T1000 (cell line): ENCODE results near the gene C1orf21.

Experiments used
- DNase-seq: peaks from one replicate; lab custom pipeline; 2025; ENCODE audit warnings: mixed read lengths; lab: John Stamatoyannopoulos, UW

The C1orf21 gene

GRCh38 chr1:184485751-184486723 is 99.2 kb downstream of the C1orf21 start:
- no peak for DNase-seq

GRCh38 chr1:184486761-184487445 is 100.1 kb downstream of the C1orf21 start:
- DNase-seq: no peak

DNA sequence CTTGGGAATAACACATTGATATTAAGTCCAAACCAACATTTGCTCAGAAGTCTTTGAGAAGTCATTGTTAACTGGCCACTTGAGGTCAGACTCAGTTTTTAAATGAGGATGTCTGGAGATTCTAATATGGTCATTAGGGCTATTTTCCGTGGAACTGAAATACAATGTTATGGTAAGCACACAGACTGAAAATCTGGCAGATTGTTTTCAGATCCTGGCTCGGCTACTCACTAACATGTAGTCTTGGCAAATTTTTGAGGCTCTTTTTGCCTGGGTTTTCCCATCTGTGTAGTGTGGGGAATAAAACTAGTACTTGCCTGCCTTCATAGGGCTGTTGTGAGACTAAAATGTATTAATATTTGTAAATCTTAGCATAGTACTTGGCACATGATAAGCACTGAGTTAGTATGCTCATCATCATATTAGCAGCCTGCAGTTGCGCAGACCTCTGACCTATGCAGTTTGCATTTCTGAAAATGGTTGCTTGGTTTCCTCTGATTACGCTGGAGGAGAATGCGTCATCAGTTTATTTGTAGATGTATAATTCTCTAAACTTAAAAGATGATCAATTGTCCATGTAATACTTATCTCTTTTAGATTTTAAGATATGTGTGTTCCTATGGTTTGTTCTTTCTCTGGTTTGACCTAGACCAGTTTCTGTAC is 100.8 kb downstream of the C1orf21 start:
- no peak for DNase-seq

GRCh38 chr1:184489908-184490307 is 103.1 kb downstream of the C1orf21 start:
- DNase-seq: no peak

DNA sequence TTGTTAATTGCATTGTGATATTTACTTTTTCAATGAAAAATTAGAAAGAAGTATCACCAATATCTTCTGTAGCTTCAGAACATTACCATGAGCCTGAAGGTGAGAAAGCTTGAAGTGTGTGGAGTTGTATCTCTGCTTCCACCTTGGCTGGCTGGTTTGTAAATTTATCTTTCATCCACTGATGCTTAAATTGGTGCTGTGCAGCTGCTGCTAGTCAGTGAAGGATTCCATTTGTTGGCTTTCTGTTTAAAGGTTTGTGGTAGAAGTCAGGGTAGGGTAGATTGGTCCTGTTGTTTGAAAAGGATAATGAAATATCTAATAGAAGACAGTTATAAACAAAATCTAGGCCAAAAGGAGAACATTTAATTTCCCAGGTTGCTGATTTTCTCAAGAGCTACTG is 105.7 kb downstream of the C1orf21 start:
- no peak for DNase-seq

DNA sequence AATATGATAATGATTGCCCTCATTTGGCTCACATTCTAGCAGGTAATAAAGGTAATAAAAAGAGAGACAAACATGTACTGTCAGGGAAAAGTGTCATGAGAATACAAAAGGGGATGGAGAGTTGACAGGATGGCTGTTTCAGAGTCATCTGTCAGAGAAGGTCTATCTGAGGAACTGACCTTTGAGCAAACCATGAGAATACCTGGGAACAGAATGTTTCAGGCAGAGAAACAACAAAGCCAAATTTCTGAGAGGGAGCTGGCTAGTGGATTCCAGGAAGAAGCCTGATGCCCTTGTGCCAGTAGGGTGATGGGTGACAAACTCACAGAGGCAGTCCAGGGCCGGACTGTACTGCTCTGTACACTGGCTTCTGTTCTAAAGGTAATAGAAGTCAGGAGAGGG is 107.2 kb downstream of the C1orf21 start:
- DNase-seq: no peak

DNA sequence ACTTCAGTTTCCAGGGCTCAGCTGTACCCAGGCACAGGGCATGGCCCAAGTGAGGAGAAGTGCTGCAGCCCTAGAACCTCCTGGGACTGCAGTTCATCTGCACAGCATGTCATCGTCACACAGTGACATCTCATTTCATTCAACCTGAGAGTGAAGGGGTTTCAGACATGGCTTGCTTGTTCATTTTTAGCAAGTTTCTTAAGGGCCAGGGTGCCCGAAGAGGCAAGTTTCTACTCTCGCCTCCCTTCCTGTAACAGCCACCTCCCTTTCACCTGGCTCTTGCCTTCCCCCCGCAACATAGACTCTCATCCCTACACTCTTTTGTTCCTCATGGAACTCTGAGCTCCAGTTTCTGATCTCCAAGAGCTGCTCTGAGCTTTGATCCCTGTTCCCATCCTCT is 108.1 kb downstream of the C1orf21 start:
- DNase-seq: no peak

DNA sequence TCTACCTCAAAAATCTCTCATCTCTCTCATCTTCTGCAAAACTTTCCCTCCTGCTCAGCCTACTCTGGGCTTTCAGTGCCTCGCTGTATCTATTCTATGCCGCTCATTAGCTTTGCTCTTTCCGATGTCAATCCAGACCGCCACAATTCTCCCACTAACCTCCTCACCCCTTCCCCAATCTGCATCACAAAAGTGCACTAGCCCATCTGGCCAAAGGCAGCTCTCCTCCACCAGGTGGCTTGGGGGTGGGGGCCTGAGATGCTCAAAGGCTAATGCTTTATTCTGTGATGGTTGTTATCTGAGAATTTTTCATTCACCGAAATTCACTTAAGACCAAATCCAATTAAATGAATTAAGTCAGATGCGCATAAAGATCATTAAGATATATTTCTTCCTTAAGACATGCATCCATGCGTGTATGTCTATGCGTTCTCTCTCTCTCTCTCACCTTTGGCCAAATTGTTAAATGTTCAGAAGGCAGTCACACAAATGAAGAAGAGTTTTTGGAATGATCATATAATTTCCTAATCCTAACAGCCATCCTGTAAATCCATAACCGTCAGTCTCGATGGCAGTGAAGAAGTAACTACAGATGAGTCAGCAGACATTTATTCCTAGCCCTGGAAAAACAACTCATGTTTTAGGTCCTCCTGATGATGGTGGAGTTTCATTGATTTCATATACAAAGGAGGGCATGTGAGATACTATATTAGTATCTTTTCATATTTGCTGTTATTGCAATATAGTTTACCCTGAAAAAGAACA is 111.3 kb downstream of the C1orf21 start:
- DNase-seq: no peak

DNA sequence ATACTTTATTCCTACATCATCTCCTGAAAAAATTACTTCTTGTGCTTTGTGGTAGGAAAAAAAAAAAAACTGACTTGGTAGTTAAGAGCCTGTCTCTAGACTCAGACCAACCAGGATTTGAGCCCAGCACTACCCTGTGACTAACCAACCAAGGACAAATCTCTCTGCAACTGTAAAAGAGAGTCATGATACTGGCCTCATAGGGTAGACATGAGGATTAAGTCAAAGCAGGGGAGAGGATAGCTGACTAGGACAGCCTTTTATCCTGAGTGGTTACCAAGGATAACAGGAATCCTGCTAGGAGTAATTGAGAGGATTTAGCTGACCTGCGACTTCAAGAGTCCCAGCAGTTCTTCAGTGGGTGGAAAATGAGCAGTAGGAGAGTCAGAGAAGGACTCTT is 112.8 kb downstream of the C1orf21 start:
- no peak for DNase-seq

GRCh38 chr1:184502161-184502560 is 115.3 kb downstream of the C1orf21 start:
- no peak for DNase-seq

DNA sequence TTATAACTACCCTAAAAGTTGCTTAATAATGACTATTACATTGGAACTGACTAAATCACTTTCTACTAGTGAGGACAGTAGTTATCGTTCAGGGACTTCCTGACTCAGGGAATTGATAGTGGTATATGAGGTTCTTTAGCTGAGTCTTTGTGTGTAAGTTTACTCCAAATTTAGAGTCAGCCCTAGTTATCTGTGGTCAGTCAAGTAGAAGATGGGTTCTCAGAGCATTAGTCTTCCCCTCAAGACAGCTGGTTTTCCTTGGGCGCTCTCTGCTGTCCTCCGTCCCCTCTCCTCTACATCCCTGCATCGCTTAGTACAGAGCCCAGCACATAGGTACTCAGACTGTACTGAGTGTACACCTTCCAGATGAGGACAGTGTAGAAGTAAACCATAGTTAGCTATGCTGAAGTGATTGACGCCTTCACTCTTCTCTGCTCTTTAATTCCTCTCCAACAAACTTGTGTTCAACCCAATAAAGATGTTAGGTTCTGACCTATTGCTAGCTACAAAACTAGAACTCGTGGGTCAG is 116.5 kb downstream of the C1orf21 start:
- DNase-seq: no peak

- no peak for DNase-seq
These were observed 117.5 kb downstream of the C1orf21 start for GRCh38 chr1:184504040-184504954.

DNA sequence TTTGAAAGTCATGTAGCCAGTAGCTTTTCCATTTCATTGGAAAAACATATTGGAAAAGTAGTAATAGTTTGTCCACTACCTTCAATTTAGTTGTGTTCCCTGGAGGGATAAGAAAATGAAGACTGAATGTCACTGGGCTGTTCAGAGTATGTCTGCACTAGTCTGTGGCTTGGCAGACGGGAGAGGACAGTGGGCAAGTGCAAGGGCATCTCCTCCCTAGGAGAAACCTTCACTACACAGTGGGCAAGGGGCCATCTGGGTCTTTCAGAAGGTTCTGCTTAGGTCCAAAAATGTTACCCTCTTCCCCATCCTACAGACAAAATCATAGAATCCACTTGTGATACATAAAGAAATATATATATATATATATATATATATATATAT is 118.1 kb downstream of the C1orf21 start:
- no peak for DNase-seq

DNA sequence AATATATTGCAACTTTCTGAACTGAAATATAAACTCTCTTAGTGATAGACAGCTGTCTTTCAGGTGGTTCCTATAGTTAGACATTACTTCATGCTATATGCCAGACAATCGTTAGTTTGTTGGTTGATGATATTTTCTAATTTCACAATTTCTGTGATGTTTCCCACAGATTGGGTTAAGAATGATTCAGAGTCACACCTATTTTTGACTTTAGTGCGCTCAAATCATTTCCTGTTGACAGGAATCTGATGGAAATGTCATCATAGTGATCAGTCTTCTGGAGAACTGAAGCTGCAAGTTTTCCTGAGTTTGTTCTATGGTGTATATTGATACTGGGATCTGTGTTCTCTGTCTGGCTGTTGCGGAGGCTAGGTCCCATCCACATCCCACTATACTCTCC is 119.7 kb downstream of the C1orf21 start:
- no peak for DNase-seq

GRCh38 chr1:184507165-184507564 is 120.3 kb downstream of the C1orf21 start:
- DNase-seq: no peak

- no peak for DNase-seq
These were observed 120.9 kb downstream of the C1orf21 start for GRCh38 chr1:184507604-184508280.

GRCh38 chr1:184509105-184509504 is 122.3 kb downstream of the C1orf21 start:
- DNase-seq: no peak

GRCh38 chr1:184510110-184510509 is 123.3 kb downstream of the C1orf21 start:
- no peak for DNase-seq

GRCh38 chr1:184512724-184513123 is 125.9 kb downstream of the C1orf21 start:
- no peak for DNase-seq

DNA sequence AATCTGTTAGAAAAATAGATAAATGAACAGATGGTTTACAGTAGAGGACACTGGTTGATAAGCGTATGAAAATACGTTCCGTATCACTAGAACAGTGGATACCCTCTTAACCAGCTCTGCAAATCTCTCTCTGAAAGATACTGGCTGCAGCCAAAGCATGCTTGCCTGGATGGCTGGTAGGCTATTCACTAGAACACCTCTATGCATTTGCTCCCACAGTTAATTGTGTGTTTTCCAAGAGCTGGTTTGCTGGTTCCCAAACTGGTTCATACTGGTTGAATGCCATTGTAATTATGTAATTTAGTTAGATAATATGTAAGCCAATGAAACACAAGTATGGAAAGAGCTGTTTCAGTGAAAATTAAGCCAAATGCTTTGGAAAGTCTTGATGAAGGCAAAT is 126.6 kb downstream of the C1orf21 start:
- no peak for DNase-seq
